Measurements from ENCODE around the gene DYRK1A.

DYRK1A gene

GRCh38 chr21:37371041-37371397, 4.4 kb downstream of the DYRK1A start:
- Histone ChIP-seq H3K4me3 (ENCODE audit: low read depth, low read length) (no peak overlapping the region; the same call in 1 of the 2 replicates), H3K27ac (ENCODE audit: extremely low read depth, low read depth, low read length) (peak overlapping the region; percentile 53; the same call in 1 of the 2 replicates), H3K36me3 (ENCODE audit: control insufficient read depth in 2 of 2, insufficient read depth in 1 of 2, low read length in 2 of 2) (no peaks in the 10 kb centered on the region), H3K4me1 (ENCODE audit: control insufficient read depth, insufficient read depth, low read length) (peaks cover 32% of the 10 kb centered on the region), H3K9me3 (ENCODE audit: control insufficient read depth, insufficient read depth, low read depth, low read length) (no peaks in the 10 kb centered on the region)
- ChIA-PET POLR2A (interaction anchor here (0.5 to 0.9 kb wide), 3 partner anchors 62 to 194 kb away, joined by 3 to 4 read pairs (median 4); no protein-coding TSS in a partner anchor), CTCF (interaction anchor here (0.6 to 2.4 kb wide), 3 partner anchors 11 to 173 kb away, joined by 3 to 8 read pairs (median 4); no protein-coding TSS in a partner anchor)
- TF ChIP-seq ZNF366 (tag by site-specific recombination; conservative IDR thresholded peaks at IDR 0.05) (peak; percentile 25; the same call in 1 of the 2 replicates), ZNF776 (tag by site-specific recombination; IDR thresholded peaks at IDR 0.05; ENCODE audit: borderline replicate concordance) (no peak), ZNF692 (tag by site-specific recombination; IDR thresholded peaks at IDR 0.05) (0 out of 2 replicates have a peak, but pooled peaks have one; percentile 2), ZNF529 (tag by site-specific recombination; IDR thresholded peaks at IDR 0.05; ENCODE audit: insufficient replicate concordance) (peak; percentile 4), ZNF184 (tag by site-specific recombination; IDR thresholded peaks at IDR 0.05) (0 out of 2 replicates have a peak, but pooled peaks have one; percentile 0), ZNF274 (IDR thresholded peaks at IDR 0.05; ENCODE audit: low read length) (no peak), ZNF274 (tag by site-specific recombination; IDR thresholded peaks at IDR 0.05; ENCODE audit: borderline replicate concordance) (no peak), SP7 (tag by site-specific recombination; IDR thresholded peaks at IDR 0.05) (no peak), KLF10 (tag by site-specific recombination; IDR thresholded peaks at IDR 0.05) (peak; percentile 4; the same call in 1 of the 2 replicates)

DNA sequence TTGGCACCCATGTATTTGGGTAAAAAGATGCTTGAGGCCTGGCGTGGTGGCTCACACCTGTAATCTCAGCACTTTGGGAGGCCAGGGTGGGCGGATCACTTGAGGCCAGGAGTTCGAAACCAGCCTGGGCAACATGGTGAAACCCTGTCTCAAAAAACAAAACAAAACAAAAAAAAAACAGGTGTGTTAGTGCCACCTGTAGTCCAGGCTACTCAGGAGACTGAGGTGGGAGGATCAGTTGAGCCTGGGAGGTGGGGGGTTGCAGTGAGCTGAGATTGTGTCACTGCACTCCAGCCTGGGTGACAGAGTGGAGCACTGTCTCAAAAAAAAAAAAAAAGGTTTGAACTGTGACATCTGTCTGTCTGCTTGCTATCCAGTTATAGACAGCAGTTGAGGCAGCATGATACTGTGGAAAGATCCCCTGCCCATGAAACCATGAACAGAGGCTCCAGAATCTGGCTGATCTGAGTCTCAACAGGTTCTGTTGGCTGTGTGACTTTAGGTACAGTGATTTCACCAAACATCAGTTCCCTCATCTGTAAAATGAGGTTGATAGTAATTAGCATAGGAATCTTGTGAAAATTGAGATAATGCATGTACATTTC, 5.7 kb downstream of the DYRK1A start:
- ChIA-PET CTCF (interaction anchor here (0.7 to 2.4 kb wide), 2 partner anchors 10 to 196 kb away, joined by 4 to 8 read pairs; no protein-coding TSS in a partner anchor), POLR2A (interaction anchor here (0.7 kb wide), 1 partner anchor 211 kb away, joined by 4 read pairs; no protein-coding TSS in a partner anchor)

More for the DNA sequence above, 5.7 kb downstream of the DYRK1A start:
- Histone ChIP-seq H3K4me1 (ENCODE audit: control insufficient read depth, insufficient read depth, low read length) (peaks cover 32% of the 10 kb centered on the region), H3K4me3 (ENCODE audit: low read depth, low read length) (no peak overlapping the region), H3K9me3 (ENCODE audit: control insufficient read depth, insufficient read depth, low read depth, low read length) (no peaks in the 10 kb centered on the region), H3K36me3 (ENCODE audit: control insufficient read depth in 2 of 2, insufficient read depth in 1 of 2, low read length in 2 of 2) (no peaks in the 10 kb centered on the region), H3K27ac (ENCODE audit: extremely low read depth, low read depth, low read length) (no peak overlapping the region)
- TF ChIP-seq ZBTB1 (tag by site-specific recombination; IDR thresholded peaks at IDR 0.05) = no peak
- TF ChIP-seq ZNF202 (tag by site-specific recombination; IDR thresholded peaks at IDR 0.05; ENCODE audit: borderline replicate concordance) = no peak
- no peak for TF ChIP-seq ZNF37A (tag by site-specific recombination; IDR thresholded peaks at IDR 0.05)
- TF ChIP-seq SCRT1 (tag by site-specific recombination; IDR thresholded peaks at IDR 0.05; ENCODE audit: borderline replicate concordance) = peak; percentile 97
- TF ChIP-seq SCRT2 (tag by site-specific recombination; IDR thresholded peaks at IDR 0.05) = peak; percentile 84
- TF ChIP-seq ZNF792 (tag by site-specific recombination; IDR thresholded peaks at IDR 0.05) = no peak
- no peak for TF ChIP-seq KLF7 (tag by site-specific recombination; IDR thresholded peaks at IDR 0.05; ENCODE audit: borderline replicate concordance)
- no peak for TF ChIP-seq PRDM10 (tag by site-specific recombination; IDR thresholded peaks at IDR 0.05)
- TF ChIP-seq TCF7L2 (IDR thresholded peaks at IDR 0.05; ENCODE audit: borderline replicate concordance, low read depth, low read length) = no peak
- 0 out of 2 replicates have a peak, but pooled peaks have one; percentile 13 for TF ChIP-seq GLIS1 (tag by site-specific recombination; IDR thresholded peaks at IDR 0.05)
- TF ChIP-seq ZBTB17 (tag by site-specific recombination; IDR thresholded peaks at IDR 0.05) = 0 out of 2 replicates have a peak, but pooled peaks have one; percentile 17
- TF ChIP-seq EGR2 (tag by site-specific recombination; IDR thresholded peaks at IDR 0.05; ENCODE audit: low read depth) = 0 out of 2 replicates have a peak, but pooled peaks have one; percentile 30
- TF ChIP-seq, protein P1, sequence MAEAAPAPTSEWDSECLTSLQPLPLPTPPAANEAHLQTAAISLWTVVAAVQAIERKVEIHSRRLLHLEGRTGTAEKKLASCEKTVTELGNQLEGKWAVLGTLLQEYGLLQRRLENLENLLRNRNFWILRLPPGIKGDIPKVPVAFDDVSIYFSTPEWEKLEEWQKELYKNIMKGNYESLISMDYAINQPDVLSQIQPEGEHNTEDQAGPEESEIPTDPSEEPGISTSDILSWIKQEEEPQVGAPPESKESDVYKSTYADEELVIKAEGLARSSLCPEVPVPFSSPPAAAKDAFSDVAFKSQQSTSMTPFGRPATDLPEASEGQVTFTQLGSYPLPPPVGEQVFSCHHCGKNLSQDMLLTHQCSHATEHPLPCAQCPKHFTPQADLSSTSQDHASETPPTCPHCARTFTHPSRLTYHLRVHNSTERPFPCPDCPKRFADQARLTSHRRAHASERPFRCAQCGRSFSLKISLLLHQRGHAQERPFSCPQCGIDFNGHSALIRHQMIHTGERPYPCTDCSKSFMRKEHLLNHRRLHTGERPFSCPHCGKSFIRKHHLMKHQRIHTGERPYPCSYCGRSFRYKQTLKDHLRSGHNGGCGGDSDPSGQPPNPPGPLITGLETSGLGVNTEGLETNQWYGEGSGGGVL (tag by site-specific recombination; IDR thresholded peaks at IDR 0.05) = no peak
- TF ChIP-seq ZNF362 (tag by site-specific recombination; IDR thresholded peaks at IDR 0.05) = peak; percentile 68
- no peak for TF ChIP-seq ZNF121 (tag by site-specific recombination; IDR thresholded peaks at IDR 0.05)
- 0 out of 2 replicates have a peak, but pooled peaks have one; percentile 13 for TF ChIP-seq KLF8 (tag by site-specific recombination; IDR thresholded peaks at IDR 0.05)

Measured in HEK293 (cell line).